HepG2 (cell line): ENCODE measurements around the gene CABP4. TPM values are rescaled to one million over a fixed set of nuclear protein-coding genes. Genes with fewer than 3 reads are reported as not detected.

Experiments
- ATRX ChIP-seq: sonication (generic); formaldehyde crosslinking; IDR thresholded peaks from 2 replicates; pipeline ENCODE4 v1.4.0; 2020; ENCODE audit warnings: missing genetic modification reagents, borderline replicate concordance
- CHD2 ChIP-seq: IDR thresholded peaks from 2 replicates; pipeline ENCODE4 v1.6.1; 2011; ENCODE audit warnings: low read depth, low read length, improper control_type of control experiment
- CREBL2 ChIP-seq: sonication (generic); formaldehyde crosslinking; IDR thresholded peaks from 2 replicates; pipeline ENCODE4 v1.8.1; 2023; ENCODE audit warnings: missing genetic modification reagents, mild to moderate bottlenecking, borderline replicate concordance
- FOXP1 ChIP-seq, 2 experiments: fragments of 450-650 bp in 1 of 2; IDR thresholded peaks; 2 replicates each; pipeline ENCODE4 v1.6.1; 2017 to 2018; ENCODE audit warnings: antibody characterized with exemption in 1 of 2
- GZF1 ChIP-seq: sonication (generic); formaldehyde crosslinking; IDR thresholded peaks from 2 replicates; pipeline ENCODE4 v1.5.1; 2020; ENCODE audit warnings: mild to moderate bottlenecking, missing genetic modification reagents
- IRX3 ChIP-seq: sonication (generic); formaldehyde crosslinking; IDR thresholded peaks from 2 replicates; pipeline ENCODE4 v1.8.1; 2023; ENCODE audit warnings: mild to moderate bottlenecking, low read depth, missing genetic modification reagents, borderline replicate concordance
- KDM1A ChIP-seq: IDR thresholded peaks from 2 replicates; pipeline ENCODE4 v1.6.1; 2016; ENCODE audit warnings: missing compliant biosample characterization
- PAF1 ChIP-seq: IDR thresholded peaks from 2 replicates; pipeline ENCODE4 v1.6.1; 2016; ENCODE audit warnings: missing genetic modification reagents, missing compliant biosample characterization
- PLSCR1 ChIP-seq: sonication (generic); formaldehyde crosslinking; IDR thresholded peaks from 2 replicates; pipeline ENCODE4 v1.5.0; 2020; ENCODE audit warnings: missing genetic modification reagents, mild to moderate bottlenecking, borderline replicate concordance
- SKI ChIP-seq: fragments of 450-650 bp; IDR thresholded peaks from one replicate; pipeline ENCODE4 v1.6.1; 2018; ENCODE audit warnings: mild to moderate bottlenecking; ENCODE audit not compliant: partially characterized antibody
- SMYD3 ChIP-seq: sonication (generic); formaldehyde crosslinking; IDR thresholded peaks from 2 replicates; pipeline ENCODE4 v1.8.1; 2023; ENCODE audit warnings: mild to moderate bottlenecking, missing genetic modification reagents
- TAF1 ChIP-seq: sonication (generic); formaldehyde crosslinking; IDR thresholded peaks from 2 replicates; pipeline ENCODE4 v1.4.0; 2020; ENCODE audit warnings: missing genetic modification reagents
- THAP7 ChIP-seq: sonication (generic); formaldehyde crosslinking; IDR thresholded peaks from 2 replicates; pipeline ENCODE4 v1.8.1; 2023; ENCODE audit warnings: mild to moderate bottlenecking, missing genetic modification reagents
- THRA ChIP-seq: sonication (generic); formaldehyde crosslinking; IDR thresholded peaks from 2 replicates; pipeline ENCODE4 v1.4.0; 2020; ENCODE audit warnings: missing genetic modification reagents, borderline replicate concordance
- ZBTB44 ChIP-seq: sonication (generic); formaldehyde crosslinking; IDR thresholded peaks from 2 replicates; pipeline ENCODE4 v1.4.0; 2020; ENCODE audit warnings: missing genetic modification reagents
- ZNF143 ChIP-seq: sonication (generic); formaldehyde crosslinking; IDR thresholded peaks from 2 replicates; pipeline ENCODE4 v1.4.0; 2020; ENCODE audit warnings: missing genetic modification reagents
- ZNF18 ChIP-seq: sonication (generic); formaldehyde crosslinking; IDR thresholded peaks from 2 replicates; pipeline ENCODE4 v1.8.0; 2022; ENCODE audit warnings: mild to moderate bottlenecking, missing genetic modification reagents; ENCODE audit not compliant: insufficient replicate concordance
- ZNF274 ChIP-seq: sonication (generic); formaldehyde crosslinking; IDR thresholded peaks from 2 replicates; pipeline ENCODE4 v1.5.1; 2020; ENCODE audit warnings: mild to moderate bottlenecking, missing genetic modification reagents
- ZNF30 ChIP-seq: sonication (generic); formaldehyde crosslinking; IDR thresholded peaks from 2 replicates; pipeline ENCODE4 v1.5.0; 2020; ENCODE audit warnings: mild to moderate bottlenecking, missing genetic modification reagents
- ZNF33B ChIP-seq: sonication (generic); formaldehyde crosslinking; IDR thresholded peaks from 2 replicates; pipeline ENCODE4 v1.5.1; 2020; ENCODE audit warnings: mild to moderate bottlenecking, missing genetic modification reagents
- ZNF431 ChIP-seq: sonication (generic); formaldehyde crosslinking; IDR thresholded peaks from 2 replicates; pipeline ENCODE4 v1.9.0; 2022; ENCODE audit warnings: missing genetic modification reagents, low read depth, mild to moderate bottlenecking, borderline replicate concordance
- ZNF44 ChIP-seq: sonication (generic); formaldehyde crosslinking; IDR thresholded peaks from 2 replicates; pipeline ENCODE4 v1.5.1; 2020; ENCODE audit warnings: mild to moderate bottlenecking, missing genetic modification reagents
- polyA plus RNA-seq, 8 experiments: library from polyadenylated mRNA; depleted of rRNA in 3 of 8; stranded (reverse) in 7 of 8; unstranded in 1 of 8; fragments of >200 nt; fragmentation: Illumina TruSeq in 4 of 8; extraction: Trizol in 4 of 8; gene quantifications; 2 replicates each; pipeline versions ENCODE4 v1.2.1 to v1.2.3, GENCODE V29; 2011 to 2016; ENCODE audit warnings: low read depth in 4 of 8, missing spikeins in 1 of 8, mixed read lengths in 1 of 8; ENCODE audit not compliant: insufficient read depth in 1 of 8
- total RNA-seq, 5 experiments: library from RNA; depleted of rRNA; stranded (reverse); fragments of >200 nt; fragmentation: Illumina TruSeq; extraction: Trizol; gene quantifications; 2 replicates each; pipeline ENCODE4 v1.2.3, GENCODE V29; 2016; ENCODE audit warnings: low read depth in 1 of 5

The CABP4 gene
- total and polyA plus RNA-seq, 2 of the 13 experiments (the other 11 are each of a cell fraction or from before 2014, with no cell fraction given), result not detected

GRCh38 chr11:67482827-67483798, 28.0 kb downstream of the CABP4 start, which contains the start of gene AIP (continued):
- TF ChIP-seq ZNF30 (CRISPR knock-in tag) (peak; percentile 92), TAF1 (CRISPR knock-in tag) (peak; percentile 94), CREBL2 (peak; percentile 90; the same call in 1 of the 2 replicates), ZNF33B (CRISPR knock-in tag) (peak; percentile 98), SKI (no peak), ZNF18 (peak; percentile 84), ZNF431 (CRISPR knock-in tag) (peak; percentile 87; the same call in 1 of the 2 replicates), GZF1 (CRISPR knock-in tag) (peak; percentile 91), FOXP1 (IDR thresholded peaks at IDR 0.05) (no peak), FOXP1 (CRISPR knock-in tag; IDR thresholded peaks at IDR 0.05) (0 out of 2 replicates have a peak, but pooled peaks have one; percentile 13), CHD2 (no peak), ZBTB44 (CRISPR knock-in tag) (peak; percentile 98), ATRX (CRISPR knock-in tag) (no peak), ZNF143 (CRISPR knock-in tag) (no peak), THRA (CRISPR knock-in tag) (no peak), ZNF44 (peak; percentile 82), PAF1 (CRISPR knock-in tag) (no peak), THAP7 (CRISPR knock-in tag) (peak; percentile 97), PLSCR1 (CRISPR knock-in tag) (peak; percentile 79; the same call in 1 of the 2 replicates), SMYD3 (CRISPR knock-in tag) (peak; percentile 99), IRX3 (CRISPR knock-in tag) (peak; percentile 99), KDM1A (CRISPR knock-in tag) (peak; percentile 29; the same call in 1 of the 2 replicates), ZNF274 (CRISPR knock-in tag) (peak; percentile 99)
